ENCODE measurements around the gene RASD1.

The RASD1 gene

DNA sequence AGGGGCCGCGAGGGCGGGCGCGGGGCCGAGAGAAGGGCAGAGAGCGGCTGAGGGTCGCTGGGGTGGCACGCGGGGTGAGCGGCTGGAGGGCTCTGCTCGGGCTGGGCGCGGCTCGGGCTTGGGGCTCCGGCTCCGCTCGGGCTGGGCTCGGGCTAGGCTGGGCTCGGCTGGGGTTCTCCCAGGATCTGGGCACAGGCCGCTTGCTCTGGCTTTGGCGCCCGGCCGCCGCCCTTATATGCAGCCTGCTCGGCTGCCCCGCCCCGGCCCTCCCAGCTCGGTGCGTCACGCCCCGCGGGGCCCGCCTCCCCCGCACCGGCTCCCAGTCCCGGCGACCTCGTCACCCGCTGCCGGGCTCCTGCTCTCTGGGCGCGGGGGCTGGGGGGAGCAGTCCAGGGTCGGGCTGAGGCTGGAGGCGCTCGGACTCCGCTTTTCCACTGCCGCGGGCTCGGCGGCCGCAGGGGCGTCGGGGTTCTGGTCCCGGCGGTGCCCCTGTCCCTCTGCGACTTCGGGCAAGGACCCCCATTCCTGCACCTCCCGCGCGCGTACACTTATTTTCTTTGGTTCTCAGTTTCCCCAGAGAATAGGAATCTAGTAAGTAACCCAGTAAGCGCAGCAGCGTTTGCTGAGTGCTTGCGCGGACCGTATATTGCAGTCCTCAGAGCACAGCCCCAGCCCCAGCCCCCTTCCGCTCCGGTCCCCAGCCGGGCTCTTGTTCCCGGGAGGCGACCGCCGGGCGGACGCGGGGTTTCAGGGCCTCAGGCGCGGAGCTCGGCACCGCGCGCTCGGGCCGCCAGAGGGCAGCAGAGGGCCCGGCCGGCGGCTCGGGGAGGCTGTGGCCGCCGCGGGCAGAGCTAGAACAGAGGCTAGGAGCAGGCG is at the start of gene RASD1:
RASD1 (minus strand) TSS at position 207 of the 876 bp plus-strand sequence. CDS start 214 bp downstream, outside the sequence.
- Histone ChIP-seq H4K20me1 (peaks cover 27 to 58% (median 37%) of the 10 kb centered on the region in 11 experiments; a peak in 21 of 22 replicates), H3K27me3 (peaks cover 21 to 33% (median 27%) of the 10 kb centered on the region in 11 experiments), H3K4me2 (peak within 1 kb of the TSS; percentile 94 to 99 (median 99)), H3K36me3 (peaks cover 9 to 23% (median 14%) of the 10 kb centered on the region in 11 experiments; a peak in 15 of 22 replicates), H3K9ac (peak within 1 kb of the TSS; percentile 60 to 82 (median 75)), H3K4me3 (peak within 1 kb of the TSS; percentile 61 to 82 (median 70)), H3K4me1 (peaks cover 42 to 77% (median 67%) of the 10 kb centered on the region in 10 experiments), H3K27ac (peak within 1 kb of the TSS; percentile 17 to 65 (median 58); a peak in 20 of 22 replicates), H3K9me3 (replicated peaks in 1 of 11) (no peaks in the 10 kb centered on the region)
- TF ChIP-seq Cebpa-rat (IDR thresholded peaks at IDR 0.05): no peak

- Histone ChIP-seq H3K9ac (no peak overlapping the region), H3K4me1 (peaks cover 22 to 82% (median 66%) of the 10 kb centered on the region in 10 experiments), H3K27ac (no peak overlapping the region), H3K36me3 (no peaks in the 10 kb centered on the region), H3K4me2 (peak overlapping the region in 2 of 11 experiments; percentile 4 to 18; a peak in 1 of 22 replicates), H3K27me3 (no peaks in the 10 kb centered on the region; a peak in 1 of 22 replicates), H4K20me1 (peaks cover 0 to 52% (median 4%) of the 10 kb centered on the region in 11 experiments; a peak in 9 of 22 replicates), H3K9me3 (replicated peaks in 1 of 11) (no peaks in the 10 kb centered on the region), H3K4me3 (no peak overlapping the region)
- no peak for TF ChIP-seq Cebpa-rat (IDR thresholded peaks at IDR 0.05)
These were observed 49.8 kb upstream of the RASD1 start for GRCh38 chr17:17545984-17546383.

- Histone ChIP-seq H3K4me3 (no peak overlapping the region), H3K27me3 (no peaks in the 10 kb centered on the region; a peak in 1 of 22 replicates), H3K4me2 (peak overlapping the region in 9 of 11 experiments; percentile 19 to 89 (median 76); a peak in 18 of 22 replicates), H3K4me1 (peaks cover 27 to 82% (median 66%) of the 10 kb centered on the region in 10 experiments), H3K9me3 (replicated peaks in 1 of 11) (no peaks in the 10 kb centered on the region), H4K20me1 (peaks cover 0 to 52% (median 8%) of the 10 kb centered on the region in 11 experiments; a peak in 11 of 22 replicates), H3K27ac (peak overlapping the region in 6 of 11 experiments; percentile 11 to 62 (median 50); a peak in 9 of 22 replicates), H3K9ac (no peak overlapping the region), H3K36me3 (no peaks in the 10 kb centered on the region)
- TF ChIP-seq Cebpa-rat (IDR thresholded peaks at IDR 0.05): no peak
These were observed 49.0 kb upstream of the RASD1 start for GRCh38 chr17:17545031-17545820.

- H3K27ac ChIP-seq: peak overlapping the region in 1 of 11 experiments; percentile 62; a peak in 3 of 22 replicates
- no peaks in the 10 kb centered on the region for H3K36me3 ChIP-seq
- H3K4me3 ChIP-seq: no peak overlapping the region
- peaks cover 40 to 85% (median 72%) of the 10 kb centered on the region in 10 experiments for H3K4me1 ChIP-seq
- no peaks in the 10 kb centered on the region for H3K27me3 ChIP-seq
- TF ChIP-seq Cebpa-rat (IDR thresholded peaks at IDR 0.05): no peak
- no peaks in the 10 kb centered on the region for H3K9me3 ChIP-seq (replicated peaks in 1 of 11)
- no peak overlapping the region for H3K9ac ChIP-seq
- peak overlapping the region in 10 of 11 experiments; percentile 5 to 89 (median 74); a peak in 18 of 22 replicates for H3K4me2 ChIP-seq
- H4K20me1 ChIP-seq: peaks cover 0 to 53% (median 7%) of the 10 kb centered on the region in 11 experiments; a peak in 9 of 22 replicates
These were observed 46.9 kb upstream of the RASD1 start for GRCh38 chr17:17542906-17543635.

- Histone ChIP-seq H3K4me2 (peak overlapping the region; percentile 6 to 89 (median 73); a peak in 20 of 22 replicates), H3K4me1 (peaks cover 40 to 87% (median 70%) of the 10 kb centered on the region in 10 experiments), H3K36me3 (no peaks in the 10 kb centered on the region), H3K9ac (peak overlapping the region in 4 of 11 experiments; percentile 7 to 46 (median 8); a peak in 3 of 22 replicates), H3K27ac (peak overlapping the region in 5 of 11 experiments; percentile 2 to 49 (median 4); a peak in 3 of 22 replicates), H4K20me1 (peaks cover 0 to 44% (median 7%) of the 10 kb centered on the region in 11 experiments; a peak in 9 of 22 replicates), H3K9me3 (replicated peaks in 1 of 11) (no peaks in the 10 kb centered on the region), H3K27me3 (no peaks in the 10 kb centered on the region), H3K4me3 (no peak overlapping the region)
- no peak for TF ChIP-seq Cebpa-rat (IDR thresholded peaks at IDR 0.05)
These were observed 45.4 kb upstream of the RASD1 start for GRCh38 chr17:17541640-17542001.

DNA sequence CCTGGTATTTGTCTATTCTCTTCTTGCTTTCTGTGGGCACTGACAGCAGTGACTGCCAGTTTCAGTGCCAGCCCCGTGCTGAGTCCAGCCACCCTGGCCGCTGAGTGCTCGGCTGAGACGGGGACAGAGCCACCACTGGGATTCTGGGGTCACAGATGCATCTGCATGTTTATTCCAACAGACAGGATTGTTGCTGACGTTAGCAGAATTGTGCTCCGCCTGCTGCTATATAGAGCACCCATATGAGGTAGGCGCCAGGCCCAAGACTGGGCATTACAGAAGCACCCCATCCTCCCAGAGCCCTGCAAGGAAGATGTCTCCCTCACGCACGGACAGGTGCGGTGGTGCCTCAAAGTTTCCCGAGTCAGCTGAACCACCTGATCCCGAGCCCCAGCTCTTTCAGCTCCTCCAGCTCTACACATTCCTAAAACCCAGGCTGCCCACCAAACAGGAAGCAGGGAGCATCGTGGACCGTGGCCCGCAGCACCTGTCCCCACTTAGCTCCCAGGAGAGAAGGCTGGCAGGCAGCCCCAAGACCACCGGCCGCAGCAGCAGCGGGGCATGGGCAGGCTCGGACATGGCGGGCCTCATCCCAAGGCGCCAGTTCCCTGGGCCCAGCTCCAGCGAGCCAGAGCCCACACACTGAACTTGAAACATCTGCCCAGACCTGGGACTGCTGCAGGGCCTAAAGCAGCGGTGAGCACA is 44.9 kb upstream of the RASD1 start:
- no peak overlapping the region for H3K4me3 ChIP-seq
- no peaks in the 10 kb centered on the region for H3K9me3 ChIP-seq (replicated peaks in 1 of 11)
- H3K4me2 ChIP-seq: peak overlapping the region; percentile 6 to 89 (median 73); a peak in 20 of 22 replicates
- no peaks in the 10 kb centered on the region for H3K27me3 ChIP-seq
- no peak for TF ChIP-seq Cebpa-rat (IDR thresholded peaks at IDR 0.05)
- H3K27ac ChIP-seq: peak overlapping the region in 5 of 11 experiments; percentile 2 to 49 (median 4); a peak in 3 of 22 replicates
- H3K4me1 ChIP-seq: peaks cover 40 to 87% (median 75%) of the 10 kb centered on the region in 10 experiments
- H3K36me3 ChIP-seq: no peaks in the 10 kb centered on the region
- H3K9ac ChIP-seq: peak overlapping the region in 4 of 11 experiments; percentile 7 to 46 (median 8); a peak in 3 of 22 replicates
- H4K20me1 ChIP-seq: peaks cover 0 to 40% (median 7%) of the 10 kb centered on the region in 11 experiments; a peak in 8 of 22 replicates

DNA sequence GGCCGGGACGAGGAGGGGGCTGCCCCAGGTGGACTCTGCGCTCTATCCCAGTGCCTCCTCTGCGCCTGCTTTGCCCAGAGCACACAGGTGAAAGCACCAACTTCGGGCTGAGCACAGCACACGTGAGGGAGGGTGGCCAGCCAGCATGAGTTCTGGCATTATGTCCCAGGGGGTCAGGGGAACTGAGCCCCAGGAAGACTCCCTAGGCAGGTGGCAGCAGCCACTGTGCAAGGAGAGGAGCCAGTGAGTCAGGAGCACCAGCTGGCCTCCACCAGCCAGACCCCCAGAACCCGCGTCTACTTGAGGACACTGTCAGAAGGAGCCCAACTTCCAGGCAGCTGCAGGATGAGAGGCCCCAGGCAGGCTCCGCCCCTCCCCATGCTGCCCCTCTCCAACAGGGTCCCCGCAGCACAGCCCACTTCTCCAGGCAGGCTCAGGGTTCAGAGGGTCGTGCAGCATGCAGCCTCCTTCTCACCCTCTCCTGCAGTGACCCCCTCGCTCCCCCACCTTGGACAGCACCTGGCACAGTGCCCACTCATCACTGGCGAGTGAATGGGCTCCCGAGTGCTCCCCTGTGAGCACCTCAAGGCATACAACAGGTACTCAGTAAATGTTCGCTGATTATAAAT is 44.2 kb upstream of the RASD1 start:
- H3K4me1 ChIP-seq: peaks cover 40 to 88% (median 77%) of the 10 kb centered on the region in 10 experiments
- TF ChIP-seq Cebpa-rat (IDR thresholded peaks at IDR 0.05): no peak
- H4K20me1 ChIP-seq: peaks cover 0 to 45% (median 7%) of the 10 kb centered on the region in 11 experiments; a peak in 7 of 22 replicates
- no peaks in the 10 kb centered on the region for H3K36me3 ChIP-seq
- no peaks in the 10 kb centered on the region for H3K9me3 ChIP-seq (replicated peaks in 1 of 11)
- H3K4me2 ChIP-seq: peak overlapping the region in 10 of 11 experiments; percentile 42 to 89 (median 74); a peak in 19 of 22 replicates
- peak overlapping the region in 2 of 11 experiments; percentile 14 to 46; a peak in 1 of 22 replicates for H3K9ac ChIP-seq
- 0 out of 22 replicates have a peak overlapping the region, but pooled peaks of 1 of the 11 experiments have one; percentile 21 for H3K27ac ChIP-seq
- H3K4me3 ChIP-seq: no peak overlapping the region
- H3K27me3 ChIP-seq: no peaks in the 10 kb centered on the region

All from BLaER1 treated with 17β-estradiol and CSF1 and Interleukin-3, amounts not matched to agents 10 nM and 100 nM (cell line).